GM19468 (cell line): ENCODE data around the gene DGCR2.
"Not testable (repeated sequence)": the region's sequence is repeated elsewhere in the genome, so short reads cannot be mapped to it uniquely, and the experiment has no call there.

Experiments used
- ATAC-seq: cut with Tn5 transposase; IDR thresholded peaks from one replicate; pipeline ENCODE4 v1.9.1; 2021; ENCODE audit warnings: mild to moderate bottlenecking, moderate library complexity, moderate number of reproducible peaks; ENCODE audit not compliant: unreplicated experiment; ENCODE audit errors: extremely low read depth

The DGCR2 gene

GRCh38 chr22:19018256-19018655 lies 104.0 kb downstream of the DGCR2 start:
- ATAC-seq: no peak

GRCh38 chr22:19016081-19016766 lies 106.0 kb downstream of the DGCR2 start:
- no peak for ATAC-seq

DNA sequence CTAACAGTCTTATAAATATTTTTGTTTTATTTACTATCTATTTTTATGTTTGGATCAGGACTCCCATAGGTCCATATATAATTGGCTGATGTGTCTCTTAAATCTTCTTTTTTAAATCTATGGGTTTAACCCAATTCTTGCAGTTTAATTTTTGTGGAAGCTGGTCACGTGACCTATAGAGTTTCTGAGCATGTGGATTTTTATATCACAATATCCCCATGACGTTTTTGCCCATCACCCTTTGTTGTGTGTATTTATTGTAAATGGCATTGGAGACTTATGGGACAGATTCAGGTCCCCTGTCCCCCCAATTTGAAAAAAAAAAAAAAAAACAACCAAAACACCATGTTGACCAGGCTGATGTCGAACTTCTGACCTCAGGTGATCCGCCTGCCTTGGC lies 107.3 kb downstream of the DGCR2 start:
- no peak for ATAC-seq

DNA sequence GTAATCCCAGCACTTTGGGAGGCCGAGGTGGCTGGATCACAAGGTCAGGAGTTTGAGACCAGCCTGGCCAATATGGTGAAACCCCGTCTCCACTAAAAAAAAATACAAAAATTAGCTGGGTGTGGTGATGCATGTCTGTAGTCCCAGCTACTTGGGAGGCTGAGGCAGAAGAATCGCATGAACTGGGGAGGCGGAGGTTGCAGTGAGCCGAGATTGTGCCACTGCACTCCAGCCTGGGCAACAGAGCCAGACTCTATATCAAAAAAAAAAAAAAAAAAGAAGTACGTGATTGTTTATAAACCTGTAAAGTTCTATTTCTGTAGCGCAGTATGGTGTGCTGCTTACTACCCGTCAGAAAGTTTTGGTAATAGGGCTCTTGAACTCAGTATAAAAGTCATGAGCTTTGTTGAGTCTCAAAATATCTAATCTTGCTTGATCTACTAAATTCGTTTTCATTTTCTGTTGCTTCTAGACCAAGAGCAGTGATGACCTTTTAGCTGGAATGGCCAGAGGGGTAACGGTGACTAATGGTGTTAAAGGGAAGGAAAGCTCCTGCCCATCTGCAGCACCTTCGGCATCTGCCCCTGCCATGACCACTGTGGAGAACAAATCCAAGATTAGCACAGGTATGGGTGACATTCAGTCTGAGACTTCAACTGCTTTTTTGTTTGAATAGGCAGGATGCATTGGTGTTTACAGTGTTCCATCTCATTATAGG lies 108.2 kb downstream of the DGCR2 start:
- ATAC-seq: not testable (repeated sequence)

DNA sequence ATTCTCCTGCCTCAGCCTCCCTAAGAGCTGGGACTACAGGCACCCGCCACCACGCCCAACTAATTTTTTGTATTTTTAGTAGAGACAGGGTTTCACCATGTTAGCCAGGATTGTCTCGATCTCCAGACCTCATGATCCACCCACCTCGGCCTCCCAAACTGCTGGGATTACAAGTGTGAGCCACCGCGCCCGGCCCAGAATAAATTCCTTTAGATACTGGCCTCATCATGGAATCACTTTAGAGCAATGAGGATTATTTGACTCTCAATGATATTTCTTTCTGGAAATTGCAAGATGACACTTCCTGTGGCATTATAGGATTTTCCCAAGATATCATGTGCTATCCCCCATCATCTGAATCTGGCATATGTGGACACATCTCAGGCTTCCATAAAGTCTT lies 108.8 kb downstream of the DGCR2 start:
- not testable (repeated sequence) for ATAC-seq

- no peak for ATAC-seq
Observed at GRCh38 chr22:19012308-19012986, 109.8 kb downstream of the DGCR2 start.

- ATAC-seq: not testable (repeated sequence)
Observed at GRCh38 chr22:19011611-19012010, 110.6 kb downstream of the DGCR2 start.

GRCh38 chr22:19011075-19011474 lies 111.1 kb downstream of the DGCR2 start:
- no peak for ATAC-seq

- ATAC-seq: no peak
Observed at GRCh38 chr22:19005905-19006304, 116.3 kb downstream of the DGCR2 start.

DNA sequence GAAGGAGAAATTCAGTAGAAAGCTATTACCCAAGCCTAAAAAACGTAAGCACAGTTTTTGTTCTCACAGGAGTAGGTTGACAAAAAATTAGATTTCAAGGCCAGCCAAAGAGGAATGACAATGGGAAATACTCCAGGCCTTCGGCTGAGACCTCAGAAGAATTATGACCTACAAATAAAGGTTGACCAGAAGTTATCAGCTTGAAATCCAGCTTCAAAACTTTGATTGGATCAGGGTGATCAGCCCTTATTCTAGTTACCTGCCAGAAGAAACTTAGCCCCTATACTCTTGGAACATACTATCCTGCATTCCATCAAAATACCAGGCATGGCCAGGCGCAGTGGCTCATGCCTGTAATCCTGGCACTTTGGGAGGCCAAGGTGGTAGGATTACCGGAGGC lies 117.7 kb downstream of the DGCR2 start:
- no peak for ATAC-seq

- no peak for ATAC-seq
Observed at GRCh38 chr22:19003508-19003907, 118.7 kb downstream of the DGCR2 start.

- ATAC-seq: no peak
Observed at GRCh38 chr22:19002684-19003038, 119.6 kb downstream of the DGCR2 start.

- no peak for ATAC-seq
Observed at GRCh38 chr22:19001204-19001603, 121.0 kb downstream of the DGCR2 start.

DNA sequence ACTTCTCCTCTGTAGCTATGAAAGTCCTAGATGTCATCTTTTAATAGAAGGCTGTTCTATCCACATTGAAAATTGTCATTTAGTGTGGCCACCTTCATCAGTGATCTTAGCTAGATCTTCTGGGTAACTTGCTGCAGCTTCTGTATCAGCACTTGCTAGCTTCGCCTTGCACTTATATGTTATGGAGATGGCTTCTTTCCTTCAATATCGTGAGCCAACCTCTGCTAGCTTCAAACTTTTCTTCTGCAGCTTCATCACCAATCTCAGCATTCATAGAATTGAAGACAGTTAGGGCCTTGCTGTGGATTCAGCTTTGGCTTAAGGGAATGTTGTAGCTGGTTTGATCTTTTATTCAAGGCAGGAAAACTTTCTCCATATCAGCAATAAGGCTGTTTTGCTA lies 122.1 kb downstream of the DGCR2 start:
- ATAC-seq: not testable (repeated sequence)

DNA sequence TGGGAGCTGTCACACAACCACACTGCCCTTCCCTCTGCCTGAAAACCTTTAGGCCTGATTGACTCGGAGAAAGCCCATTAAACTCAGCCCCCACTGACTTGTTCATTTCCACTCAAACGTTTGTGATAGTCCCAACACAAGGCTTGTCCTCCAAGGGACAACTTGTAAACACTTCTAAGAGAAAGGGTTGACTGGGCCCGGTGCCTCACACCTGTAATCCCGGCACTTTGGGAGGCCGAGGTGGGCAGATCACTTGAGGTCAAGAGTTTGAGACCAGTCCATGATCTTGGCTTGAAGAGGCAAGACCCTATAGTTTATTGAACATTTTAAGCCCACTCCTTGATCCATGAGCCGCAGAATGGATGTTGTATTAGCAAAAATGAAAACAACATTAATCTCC lies 122.8 kb downstream of the DGCR2 start:
- ATAC-seq: no peak

DNA sequence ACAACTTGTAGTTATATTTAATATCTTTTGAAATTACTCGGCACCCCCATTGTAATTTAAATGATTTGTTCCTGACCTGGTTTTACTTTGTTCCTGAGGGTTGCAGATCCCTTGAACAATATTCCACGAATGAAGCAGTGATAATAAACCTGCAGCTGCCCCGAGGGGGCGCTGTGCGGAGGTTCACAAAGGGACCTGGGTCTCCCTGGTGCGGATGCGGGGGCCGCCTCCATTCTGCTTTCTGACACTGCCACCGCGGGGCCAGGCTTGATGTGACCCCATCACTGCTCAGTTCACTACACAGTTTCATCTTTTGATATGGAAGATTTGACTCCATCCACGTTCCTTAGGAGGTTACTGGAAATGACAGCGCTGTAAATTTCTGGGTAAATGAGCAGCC lies 123.2 kb downstream of the DGCR2 start:
- ATAC-seq: no peak

GRCh38 chr22:18997925-18998315 lies 124.3 kb downstream of the DGCR2 start:
- ATAC-seq: no peak

- ATAC-seq: no peak
Observed at GRCh38 chr22:18997306-18997924, 124.8 kb downstream of the DGCR2 start.

- no peak for ATAC-seq
Observed at GRCh38 chr22:18996376-18996900, 125.8 kb downstream of the DGCR2 start.

GRCh38 chr22:18995327-18995711 lies 126.9 kb downstream of the DGCR2 start:
- no peak for ATAC-seq
